HG03565 (cell line): ENCODE data around the gene CSNK2A2.
A peak's percentile ranks its signal among the peaks of the same experiment; 100 is the strongest.

Source experiments
- ATAC-seq: cut with Tn5 transposase; IDR thresholded peaks from one replicate; pipeline ENCODE4 v1.9.1; 2021; ENCODE audit warnings: mild to moderate bottlenecking, moderate library complexity; ENCODE audit not compliant: unreplicated experiment

Gene CSNK2A2

DNA sequence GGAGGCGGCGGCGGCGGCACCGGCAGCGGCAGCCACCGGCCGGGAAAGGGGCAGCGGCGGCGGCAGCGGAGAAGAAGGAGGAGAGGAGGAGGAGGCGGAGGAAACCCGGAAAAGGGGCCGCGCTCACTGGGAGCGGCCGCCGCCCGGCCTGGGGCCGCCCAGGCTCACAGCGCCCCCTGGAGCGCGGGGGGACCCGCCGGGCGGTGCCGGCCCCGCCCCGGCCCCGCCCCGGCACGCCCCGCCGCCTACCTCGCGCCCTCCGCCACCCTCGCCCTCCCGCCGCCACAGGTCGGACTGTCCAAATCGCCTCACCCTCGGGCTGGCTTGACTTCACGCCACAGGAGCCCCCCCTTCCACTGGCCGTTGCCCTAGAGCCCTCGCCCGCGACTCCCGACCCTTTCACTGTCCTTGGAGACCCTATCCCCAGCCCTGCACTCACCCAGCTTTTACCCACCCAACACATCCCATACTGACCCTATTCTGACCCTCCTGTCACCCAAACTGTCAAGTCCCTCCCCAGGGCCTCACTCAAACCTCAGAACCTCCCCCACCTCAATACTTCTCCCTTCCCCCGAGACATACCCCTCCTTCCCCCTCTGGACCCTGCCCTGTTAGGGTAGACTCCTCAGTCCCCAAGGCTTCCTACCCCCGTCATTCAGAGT lies at the start of gene CSNK2A2:
Gene CSNK2A2, minus strand, starts transcription at position 85 of the 662 bp plus-strand sequence. CDS start 370 bp downstream, outside the sequence.
- ATAC-seq = peak; percentile 67

- ATAC-seq = peak; percentile 98
Measured at GRCh38 chr16:58243528-58244004, 45.7 kb upstream of the CSNK2A2 start.

DNA sequence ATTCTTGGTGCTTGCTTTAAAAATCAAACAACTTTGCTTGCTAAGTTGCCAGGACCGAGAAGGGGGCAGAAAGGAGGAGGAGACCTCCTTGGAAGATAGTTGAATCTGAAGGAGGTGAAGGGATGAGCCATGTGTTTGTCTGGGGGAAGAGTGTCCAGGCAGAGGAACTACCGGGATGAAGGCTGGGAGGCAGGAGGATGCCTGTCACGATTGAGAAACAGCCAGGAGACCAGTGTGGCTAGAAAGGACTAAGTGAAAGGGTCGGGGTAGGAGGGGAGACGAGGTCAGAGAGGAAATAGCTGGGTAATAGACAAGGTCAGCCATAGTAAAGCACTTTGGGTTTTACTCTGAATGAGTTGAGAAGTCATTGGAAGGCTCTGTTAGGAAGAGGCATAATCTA lies 38.9 kb upstream of the CSNK2A2 start:
- no peak for ATAC-seq

DNA sequence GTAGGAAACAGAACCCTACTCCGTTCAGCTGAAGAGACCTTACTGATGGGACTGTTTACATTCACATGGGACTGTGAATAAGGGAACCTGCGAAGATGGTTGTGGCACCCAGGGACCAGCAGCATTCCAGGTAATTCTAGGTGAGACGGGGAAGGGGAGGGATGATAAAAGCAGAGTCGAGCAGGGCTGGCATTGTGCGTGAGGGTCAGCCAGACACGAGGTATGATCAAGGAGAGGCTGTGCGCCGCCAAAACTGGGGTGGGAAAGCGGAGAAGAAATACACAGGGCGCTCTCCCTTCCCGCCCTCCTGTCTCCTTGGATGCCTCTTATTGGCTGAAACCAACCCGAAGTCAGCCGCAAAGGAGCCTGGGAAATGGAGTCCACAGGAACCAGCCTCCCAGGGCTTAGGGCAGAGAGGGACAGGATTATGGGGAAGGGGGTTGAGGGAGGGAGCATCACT lies 38.4 kb upstream of the CSNK2A2 start:
- peak; percentile 98 for ATAC-seq

DNA sequence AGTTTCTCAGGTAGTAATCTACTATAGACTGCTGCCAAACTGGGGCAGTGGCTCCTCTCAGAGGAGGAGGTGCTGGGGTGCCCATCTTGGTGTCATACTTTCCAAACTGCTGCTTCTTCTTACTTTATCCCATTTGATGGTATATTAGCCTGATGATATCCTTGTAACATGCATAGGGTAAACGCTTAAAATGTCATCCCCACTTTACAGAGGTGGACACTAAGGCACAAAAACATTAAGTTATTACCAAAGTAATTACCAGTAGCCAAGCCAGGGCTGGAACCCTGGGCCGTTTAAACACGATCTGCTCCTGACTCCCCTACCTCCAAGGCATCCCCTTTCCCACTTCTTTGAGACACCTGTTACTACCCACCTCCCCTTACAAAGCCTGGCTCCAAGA lies 37.8 kb upstream of the CSNK2A2 start:
- no peak for ATAC-seq

- no peak for ATAC-seq
Measured at GRCh38 chr16:58234831-58235595, 37.1 kb upstream of the CSNK2A2 start.

GRCh38 chr16:58230259-58230658 lies 32.4 kb upstream of the CSNK2A2 start:
- no peak for ATAC-seq

DNA sequence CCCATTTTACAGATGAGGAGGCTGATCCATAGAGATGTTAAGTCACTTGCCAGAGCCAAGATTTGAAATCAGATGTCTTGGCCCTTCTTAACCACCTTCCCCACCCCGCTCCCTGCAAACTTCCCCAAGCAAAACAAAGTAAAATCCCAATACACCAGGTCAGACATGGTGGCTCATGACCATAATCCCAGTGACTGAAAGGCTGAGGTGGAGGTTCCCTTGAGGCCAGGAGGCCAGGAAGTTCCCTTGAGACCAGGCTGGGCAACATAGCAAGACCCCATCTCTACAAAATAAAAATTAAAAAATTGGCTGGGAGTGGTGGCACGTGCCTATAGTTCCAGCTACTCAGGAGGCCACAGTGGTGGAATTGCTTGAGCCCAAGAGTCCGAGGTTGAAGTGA lies 28.9 kb upstream of the CSNK2A2 start:
- ATAC-seq = no peak

DNA sequence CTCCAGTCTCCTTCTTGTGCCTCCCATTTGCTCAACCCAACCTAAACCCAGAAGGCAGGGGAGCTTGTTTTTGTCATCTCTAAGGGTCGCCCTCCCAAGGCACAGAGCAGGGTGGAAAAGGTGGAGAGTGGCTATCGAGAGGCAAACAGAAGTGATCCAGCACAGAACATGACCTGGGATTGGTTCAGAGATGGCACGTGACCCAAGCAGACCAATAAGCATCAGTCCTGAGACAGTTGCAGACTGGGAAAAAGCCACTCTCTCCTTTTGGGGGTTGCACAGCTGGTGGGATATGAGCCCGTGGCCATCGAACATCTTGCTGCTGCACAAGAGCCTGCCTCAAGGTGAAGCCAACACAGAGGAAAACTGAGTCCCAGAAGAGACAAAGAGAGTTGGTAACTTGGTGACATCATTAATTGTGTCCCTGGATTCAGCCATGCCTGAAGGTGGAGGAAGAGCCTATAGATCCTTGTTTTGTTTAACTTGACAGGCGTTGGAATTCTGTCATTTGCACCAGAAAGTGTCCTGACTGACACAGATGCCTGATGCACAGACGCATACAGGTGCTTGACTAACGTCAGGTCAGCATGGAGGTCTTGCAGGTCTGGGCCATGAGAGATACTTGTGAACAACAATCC lies 28.2 kb upstream of the CSNK2A2 start:
- no peak for ATAC-seq

- ATAC-seq = no peak
Measured at GRCh38 chr16:58222532-58223316, 24.8 kb upstream of the CSNK2A2 start.

DNA sequence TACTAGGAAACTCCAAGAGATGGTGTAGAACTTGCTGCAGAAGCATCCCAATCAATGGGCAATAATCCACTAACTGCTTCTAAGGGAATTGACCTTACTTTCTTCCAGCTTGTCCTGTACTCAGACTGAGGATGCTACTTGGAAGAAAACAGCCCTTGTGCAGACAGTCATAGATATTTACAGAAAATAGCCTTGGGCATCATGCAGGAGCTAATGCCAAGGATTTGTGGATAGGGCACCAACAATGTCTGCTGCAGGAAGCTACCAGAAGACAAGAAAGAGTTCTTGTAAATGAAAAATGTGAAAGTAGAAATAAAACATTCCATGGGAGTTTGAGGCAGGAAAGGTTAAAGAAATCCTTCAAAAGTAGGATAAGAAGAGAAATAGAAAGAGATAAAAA lies 21.5 kb upstream of the CSNK2A2 start:
- no peak for ATAC-seq

GRCh38 chr16:58218786-58219185 lies 20.9 kb upstream of the CSNK2A2 start:
- ATAC-seq = no peak

- ATAC-seq = no peak
Measured at GRCh38 chr16:58217311-58217925, 19.5 kb upstream of the CSNK2A2 start.

GRCh38 chr16:58212824-58213655 lies 15.1 kb upstream of the CSNK2A2 start:
- no peak for ATAC-seq

- ATAC-seq = no peak
Measured at GRCh38 chr16:58211846-58212245, 13.9 kb upstream of the CSNK2A2 start.

DNA sequence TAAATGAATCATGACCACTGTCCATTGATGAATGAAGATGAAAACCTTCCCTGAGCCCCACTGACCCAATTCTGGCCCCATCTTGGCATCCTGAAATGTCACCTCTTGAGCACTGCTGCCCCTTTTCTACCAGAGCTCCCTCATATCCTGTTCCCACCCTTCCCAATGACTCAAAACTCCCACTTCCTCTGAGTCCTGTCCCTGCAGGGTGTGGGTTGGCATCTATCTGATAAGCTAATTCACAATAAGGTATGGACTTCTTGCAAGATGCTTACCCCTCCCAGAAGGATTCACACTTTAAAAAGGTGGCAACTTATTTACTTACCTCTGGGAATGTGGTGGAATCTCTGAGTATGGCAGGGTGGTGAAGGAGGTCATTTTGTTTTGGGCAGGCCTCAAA lies 13.3 kb upstream of the CSNK2A2 start:
- no peak for ATAC-seq

- ATAC-seq = no peak
Measured at GRCh38 chr16:58205276-58206036, 7.5 kb upstream of the CSNK2A2 start.

GRCh38 chr16:58201163-58201562 lies 3.3 kb upstream of the CSNK2A2 start:
- no peak for ATAC-seq
